CD4-positive, alpha-beta T cell treated with Interleukin-1 beta for 1 hour (primary cell): ENCODE measurements around the gene CHMP5.

Experiments used
- DNase-seq, 2 donors: peaks; one replicate each; pipeline ENCODE4 v3.0.0-alpha.2; 2020 to 2022

The CHMP5 gene

GRCh38 chr9:33244137-33244784 is 20.6 kb upstream of the CHMP5 start:
- no peak for DNase-seq

GRCh38 chr9:33245341-33245740 is 19.5 kb upstream of the CHMP5 start:
- no peak for DNase-seq

DNA sequence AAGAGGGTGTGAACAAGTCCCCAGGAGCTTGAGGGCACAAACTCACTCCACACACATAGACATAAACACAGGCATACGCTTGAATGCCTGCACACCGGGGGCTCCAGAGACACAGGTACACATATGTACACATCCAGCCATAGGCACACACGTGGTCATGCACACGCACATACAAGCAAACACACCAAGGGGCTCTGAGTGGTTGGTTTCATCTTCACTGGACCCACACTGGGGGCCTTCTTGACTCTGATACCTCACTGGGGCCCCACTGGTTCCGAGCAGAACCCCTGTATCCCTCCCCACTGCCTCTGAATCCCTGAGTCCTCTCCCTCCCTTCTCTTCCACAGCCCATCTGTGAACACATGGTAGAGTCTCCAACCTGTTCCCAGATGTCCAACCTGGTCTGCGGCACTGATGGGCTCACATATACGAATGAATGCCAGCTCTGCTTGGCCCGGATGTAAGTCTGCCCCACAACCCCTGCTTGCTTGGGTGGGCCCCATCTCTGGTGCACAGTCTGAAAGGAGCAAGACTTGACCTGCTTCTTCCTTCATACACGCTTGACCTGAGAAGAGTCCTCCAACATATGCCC is 18.5 kb upstream of the CHMP5 start:
- no peak for DNase-seq

- no peak for DNase-seq
Observed at GRCh38 chr9:33248606-33249005, 16.2 kb upstream of the CHMP5 start.

- DNase-seq, result no peak
Observed at GRCh38 chr9:33249087-33249658, 15.7 kb upstream of the CHMP5 start.

DNA sequence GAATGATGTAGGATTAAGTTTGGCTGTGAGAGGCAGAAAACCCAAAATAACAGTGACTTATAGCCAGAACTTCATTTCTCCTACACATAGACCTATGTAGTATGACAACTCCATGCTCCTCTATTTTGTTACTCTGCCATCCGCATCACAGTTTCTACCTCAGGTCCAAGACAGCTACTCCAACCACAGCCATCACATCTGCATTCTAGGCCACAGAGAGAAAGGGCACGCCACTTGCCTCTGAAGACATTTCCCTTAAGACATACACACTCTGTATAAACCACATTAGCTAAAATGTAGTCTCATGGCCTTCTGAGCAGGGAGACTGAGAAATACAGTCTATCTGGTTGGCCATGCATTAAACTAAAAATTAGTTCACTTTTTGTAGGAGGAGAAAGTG is 14.9 kb upstream of the CHMP5 start:
- no peak for DNase-seq

GRCh38 chr9:33250458-33250995 is 14.3 kb upstream of the CHMP5 start:
- DNase-seq, result no peak

- no peak for DNase-seq
Observed at GRCh38 chr9:33254211-33254610, 10.6 kb upstream of the CHMP5 start.

GRCh38 chr9:33255014-33255413 is 9.8 kb upstream of the CHMP5 start:
- DNase-seq, result no peak

- DNase-seq, result no peak
Observed at GRCh38 chr9:33255471-33255870, 9.4 kb upstream of the CHMP5 start.

DNA sequence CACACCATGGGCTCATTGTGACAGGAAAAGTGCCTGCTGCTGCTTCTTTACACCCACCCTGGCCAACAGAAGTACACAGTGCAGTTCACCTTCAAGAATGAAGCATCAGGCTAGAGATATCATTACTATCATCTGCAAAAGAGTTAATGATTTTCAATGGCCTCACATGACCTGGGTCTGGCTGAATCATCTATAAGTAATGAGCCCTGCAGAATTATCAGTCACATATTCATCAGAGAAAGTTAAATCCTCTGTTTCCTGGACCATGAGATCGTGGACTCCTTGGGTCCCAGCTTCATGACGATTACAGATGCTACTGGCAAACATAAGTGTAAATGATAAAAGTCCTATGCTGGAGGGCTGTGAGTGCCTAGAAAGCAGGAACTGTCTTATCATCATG is 8.6 kb upstream of the CHMP5 start:
- no peak for DNase-seq

GRCh38 chr9:33257276-33257675 is 7.6 kb upstream of the CHMP5 start:
- no peak for DNase-seq

DNA sequence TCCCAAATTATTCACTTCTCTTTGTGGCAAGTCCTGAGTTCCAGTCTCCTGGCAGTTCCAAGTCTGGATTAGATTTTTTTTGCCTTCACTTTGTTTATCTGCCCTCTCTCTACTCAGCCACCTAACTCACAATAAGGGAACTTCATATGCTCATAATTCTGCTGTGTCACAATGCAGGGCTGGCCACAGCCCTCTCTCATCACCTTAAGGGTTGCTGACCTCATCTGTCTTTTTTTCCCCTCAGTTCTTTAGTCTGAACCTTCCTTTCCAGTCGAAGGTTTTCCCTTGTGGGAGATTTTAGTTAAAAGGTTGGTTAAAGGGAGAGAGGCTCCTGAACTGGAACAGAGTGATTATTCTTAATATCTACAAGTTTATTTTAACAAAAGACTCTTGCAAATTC is 4.5 kb upstream of the CHMP5 start:
- no peak for DNase-seq

DNA sequence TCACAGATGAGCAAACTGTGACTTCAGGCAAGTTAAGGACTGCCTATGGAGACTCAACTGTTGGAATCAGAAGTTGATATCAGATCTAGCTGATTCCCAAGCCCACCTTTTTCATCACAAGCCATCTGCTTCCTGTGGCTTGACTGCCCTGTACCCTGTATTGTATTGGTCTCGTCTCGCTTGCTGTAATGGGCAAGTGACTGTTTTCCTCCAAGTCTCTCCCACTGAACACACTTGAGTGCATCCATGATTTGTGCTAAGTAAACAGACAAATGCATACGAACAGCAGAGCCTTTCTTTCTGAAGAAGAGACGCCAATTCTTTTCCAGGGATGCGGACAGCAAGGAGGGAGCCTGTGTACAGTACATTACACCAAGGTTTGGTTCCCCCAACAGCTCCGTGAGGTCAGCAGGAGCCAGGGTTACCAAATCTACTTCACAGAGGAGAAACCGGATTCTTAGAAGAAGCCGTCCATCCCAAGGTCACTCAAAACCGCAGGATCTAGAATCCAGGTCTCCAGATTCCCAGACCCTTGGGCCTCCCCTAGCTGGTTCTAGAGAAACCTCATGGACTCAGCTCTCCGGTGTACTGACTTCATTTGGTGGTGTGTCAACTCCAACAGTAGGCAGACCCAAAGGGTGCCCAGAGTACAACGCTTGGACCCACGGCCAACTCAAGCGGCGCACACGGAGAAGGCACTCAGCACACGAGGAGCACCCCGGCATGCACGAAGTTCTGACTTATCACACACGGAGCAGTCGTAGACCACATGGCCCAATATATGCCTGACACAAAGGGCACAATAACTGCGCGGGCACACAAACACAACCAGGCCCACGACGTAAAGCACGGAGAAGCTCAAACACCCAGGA is 1.5 kb upstream of the CHMP5 start:
- DNase-seq, result peak in 1 of 2 donors; percentile 14

GRCh38 chr9:33264003-33264472 is 811 bp upstream of the CHMP5 start:
- peak; percentile 37 to 40 for DNase-seq

DNA sequence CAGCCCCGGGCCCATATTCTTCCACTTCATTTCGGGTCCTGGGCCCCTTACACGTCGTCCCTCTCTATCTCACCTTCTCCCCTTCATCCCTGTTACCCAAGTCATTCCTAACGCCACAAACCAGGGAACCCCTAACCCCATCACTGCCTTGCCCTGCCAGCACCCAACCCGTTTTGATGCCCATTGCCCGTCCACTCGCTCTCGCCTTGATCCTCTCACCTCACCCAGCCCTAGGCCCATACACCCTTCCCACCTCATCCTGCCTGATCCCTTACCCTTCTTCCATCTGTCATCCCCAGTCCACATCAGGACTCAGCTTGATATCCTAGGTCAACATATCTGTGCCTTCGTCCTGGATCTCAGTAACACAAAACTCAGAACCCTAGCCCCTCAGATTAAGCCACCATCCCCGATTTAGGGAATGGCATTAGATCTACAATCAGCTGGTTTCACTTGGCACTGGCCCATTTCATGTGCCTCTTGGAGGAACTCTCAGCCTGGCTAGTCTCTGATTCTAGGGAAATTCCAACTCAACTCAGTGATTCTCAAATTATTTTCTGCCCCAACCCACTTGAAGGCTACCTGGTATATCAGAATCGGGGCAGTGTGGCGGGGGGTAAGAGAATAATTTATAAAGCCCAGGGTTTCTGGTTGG is 489 bp downstream of the CHMP5 start:
- DNase-seq, result peak in 1 of 2 donors; percentile 22

DNA sequence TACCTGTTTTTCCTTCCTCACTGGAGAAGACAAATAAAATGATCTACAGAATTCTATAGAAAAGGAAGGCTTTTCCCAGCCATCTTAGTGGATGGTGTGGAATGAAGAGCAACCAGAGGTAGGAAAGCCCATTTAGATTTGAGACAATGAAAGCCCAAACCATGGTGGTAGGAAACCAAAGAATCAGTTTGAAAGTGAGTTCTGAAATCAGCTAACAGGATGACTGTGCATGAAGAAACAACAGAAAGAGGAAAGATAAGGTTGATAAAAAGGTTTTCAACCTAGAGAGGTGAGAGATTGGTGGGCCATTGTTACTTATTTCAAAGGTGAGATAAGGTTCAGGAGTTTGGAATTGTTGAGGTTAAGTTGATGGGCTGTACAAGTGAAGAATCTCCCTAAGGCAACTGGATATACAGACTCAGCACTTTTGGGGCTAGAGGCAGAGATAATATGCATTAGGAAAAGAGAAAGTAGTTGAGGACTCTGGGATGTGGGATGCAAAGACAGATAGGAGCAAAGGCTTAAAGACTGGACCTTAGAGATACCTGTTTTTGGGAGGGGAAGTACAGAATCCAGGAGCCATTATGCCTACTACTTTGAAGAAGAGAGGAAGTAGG is 2.4 kb downstream of the CHMP5 start:
- no peak for DNase-seq

DNA sequence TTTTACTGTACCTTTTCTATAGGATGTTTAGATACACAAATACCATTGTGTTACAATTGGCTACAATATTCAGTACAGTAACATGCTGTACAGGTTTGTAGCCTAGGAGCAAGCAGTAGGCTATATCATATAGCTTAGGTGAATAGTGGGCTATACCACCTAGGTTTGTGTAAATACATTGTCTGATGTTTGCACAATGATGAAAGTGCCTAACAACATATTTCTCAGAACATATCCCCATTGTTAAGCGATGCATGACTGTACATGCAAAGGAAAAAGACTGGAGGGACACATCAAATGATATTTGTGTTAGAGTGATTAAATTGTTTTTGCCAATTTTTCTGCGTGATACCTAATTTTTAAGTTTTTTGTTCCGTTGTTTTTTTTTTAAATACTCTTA is 5.3 kb downstream of the CHMP5 start:
- no peak for DNase-seq

DNA sequence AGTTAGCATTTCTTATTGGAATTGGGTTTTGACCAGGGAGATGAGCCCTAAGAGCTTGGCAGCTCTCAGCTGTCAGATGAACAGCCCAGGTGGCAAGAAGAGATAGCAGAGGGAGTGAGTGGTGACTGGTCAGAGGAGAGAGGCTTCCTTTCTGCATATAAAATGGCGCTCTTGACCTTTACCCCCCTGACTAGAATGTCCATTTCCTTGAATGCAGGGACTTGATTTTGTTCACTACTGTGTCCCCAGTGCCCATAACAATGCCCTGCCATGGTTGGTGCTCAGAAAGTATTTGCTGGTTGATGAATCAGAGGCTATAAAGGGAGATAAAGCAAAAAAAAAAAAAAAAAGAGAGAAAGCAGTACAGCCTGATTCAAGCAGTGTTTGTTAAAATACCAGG is 7.2 kb downstream of the CHMP5 start:
- no peak for DNase-seq

GRCh38 chr9:33273266-33273971 is 8.6 kb downstream of the CHMP5 start:
- no peak for DNase-seq

DNA sequence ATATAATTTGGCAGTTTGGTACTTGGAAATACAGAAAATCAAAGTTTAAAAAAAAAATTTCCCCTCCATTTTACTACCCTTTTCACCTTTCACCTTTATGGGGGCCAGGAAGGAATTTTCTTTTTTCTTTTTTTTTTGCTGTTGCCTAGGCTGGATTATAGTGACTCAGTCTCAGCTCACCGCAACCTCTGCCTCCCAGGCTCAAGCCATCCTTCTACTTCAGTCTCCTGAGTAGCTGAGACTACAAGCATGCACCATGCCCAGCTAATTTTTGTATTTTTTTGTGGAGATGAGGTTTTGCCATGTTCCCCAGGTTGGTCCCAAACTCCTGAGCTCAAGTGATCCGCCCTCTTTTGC is 9.1 kb downstream of the CHMP5 start:
- DNase-seq, result no peak

DNA sequence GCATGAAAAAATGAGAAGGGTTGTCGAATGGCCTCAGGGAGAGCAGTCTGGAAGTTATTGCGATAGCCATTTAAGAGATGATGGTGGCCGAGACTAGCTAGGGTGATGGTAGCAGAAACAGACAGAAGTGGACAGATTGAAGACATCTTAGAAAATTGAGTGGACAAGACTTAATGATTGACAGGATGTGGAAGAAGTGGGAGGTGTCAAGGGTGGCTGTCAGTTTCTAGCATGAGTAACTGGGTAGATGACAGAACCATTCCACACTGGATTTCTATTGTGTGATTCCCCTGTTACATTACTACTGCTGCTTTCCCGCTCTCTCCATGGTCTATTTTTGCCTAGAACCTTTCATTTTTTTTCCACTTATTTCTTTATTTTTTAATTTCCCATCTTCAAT is 12.6 kb downstream of the CHMP5 start:
- DNase-seq, result no peak
